ENCODE data around the gene CARD19.

The CARD19 gene

GRCh38 chr9:93096131-93096802, at the start of gene CARD19:
CARD19 (plus strand) TSS chr9:93096217; CDS start chr9:93096346, 129 bp downstream.
- DNase-seq (ENCODE audit: low read depth in 1 of 2, low spot score in 1 of 2) = peak in 1 of 2 donors; percentile 32

- DNase-seq (ENCODE audit: low read depth in 1 of 2, low spot score in 1 of 2) = no peak
Measured at GRCh38 chr9:93048566-93049448, 47.2 kb upstream of the CARD19 start.

- DNase-seq (ENCODE audit: low read depth in 1 of 2, low spot score in 1 of 2) = no peak
Measured at GRCh38 chr9:93049491-93049890, 46.5 kb upstream of the CARD19 start.

- no peak for DNase-seq (ENCODE audit: low read depth in 1 of 2, low spot score in 1 of 2)
Measured at GRCh38 chr9:93050231-93050630, 45.8 kb upstream of the CARD19 start.

- no peak for DNase-seq (ENCODE audit: low read depth in 1 of 2, low spot score in 1 of 2)
Measured at GRCh38 chr9:93051680-93052089, 44.3 kb upstream of the CARD19 start.

GRCh38 chr9:93052791-93053540, 43.1 kb upstream of the CARD19 start:
- no peak for DNase-seq (ENCODE audit: low read depth in 1 of 2, low spot score in 1 of 2)

- DNase-seq (ENCODE audit: low read depth in 1 of 2, low spot score in 1 of 2) = no peak
Measured at GRCh38 chr9:93053781-93054331, 42.2 kb upstream of the CARD19 start.

GRCh38 chr9:93054758-93055704, 41.0 kb upstream of the CARD19 start:
- DNase-seq (ENCODE audit: low read depth in 1 of 2, low spot score in 1 of 2) = no peak

- DNase-seq (ENCODE audit: low read depth in 1 of 2, low spot score in 1 of 2) = no peak
Measured at GRCh38 chr9:93057042-93057702, 38.8 kb upstream of the CARD19 start.

- no peak for DNase-seq (ENCODE audit: low read depth in 1 of 2, low spot score in 1 of 2)
Measured at GRCh38 chr9:93057703-93058354, 38.2 kb upstream of the CARD19 start.

GRCh38 chr9:93058355-93059010, 37.5 kb upstream of the CARD19 start, which contains the start of gene SUSD3:
SUSD3 (plus strand) TSS chr9:93058701; CDS start chr9:93058743, 42 bp downstream.
- peak; percentile 38 to 62 for DNase-seq (ENCODE audit: low read depth in 1 of 2, low spot score in 1 of 2)

- DNase-seq (ENCODE audit: low read depth in 1 of 2, low spot score in 1 of 2) = no peak
Measured at GRCh38 chr9:93059011-93059714, 36.9 kb upstream of the CARD19 start.

- no peak for DNase-seq (ENCODE audit: low read depth in 1 of 2, low spot score in 1 of 2)
Measured at GRCh38 chr9:93059715-93060578, 36.1 kb upstream of the CARD19 start.

- DNase-seq (ENCODE audit: low read depth in 1 of 2, low spot score in 1 of 2) = no peak
Measured at GRCh38 chr9:93060746-93061259, 35.2 kb upstream of the CARD19 start.

- no peak for DNase-seq (ENCODE audit: low read depth in 1 of 2, low spot score in 1 of 2)
Measured at GRCh38 chr9:93061260-93061751, 34.7 kb upstream of the CARD19 start.
